ENCODE results near the gene HEATR1.

- TF ChIP-seq USF1 (IDR thresholded peaks at IDR 0.05; ENCODE audit: borderline replicate concordance, low read depth) (no peak), EP300 (IDR thresholded peaks at IDR 0.05; ENCODE audit: borderline replicate concordance in 1 of 2, low read depth in 1 of 2, low read length in 1 of 2) (no peak), SMC3 (IDR thresholded peaks at IDR 0.05; ENCODE audit: low read depth, low read length) (no peak), YY1 (IDR thresholded peaks at IDR 0.05; ENCODE audit: low read depth) (no peak), USF2 (IDR thresholded peaks at IDR 0.05; ENCODE audit: borderline replicate concordance, low read depth, low read length) (no peak), CTCF (IDR thresholded peaks at IDR 0.05) (no peak), FOXM1 (IDR thresholded peaks at IDR 0.05; ENCODE audit: low read depth) (no peak), ZBTB33 (IDR thresholded peaks at IDR 0.05; ENCODE audit: borderline replicate concordance, low read depth) (no peak), IRF3 (IDR thresholded peaks at IDR 0.05; ENCODE audit: low read depth, low read length) (no peak), TAF1 (IDR thresholded peaks at IDR 0.05; ENCODE audit: borderline replicate concordance, low read depth, low read length) (no peak), MAX (IDR thresholded peaks at IDR 0.05; ENCODE audit: low read depth) (no peak)
Observed at GRCh38 chr1:236545621-236546169, 58.6 kb downstream of the HEATR1 start.
